HepG2 (cell line): ENCODE measurements around the gene ANKRD35. TPM values are rescaled to one million over a fixed set of nuclear protein-coding genes. Genes with fewer than 3 reads are reported as not detected.

Source experiments
- ATRX ChIP-seq: sonication (generic); formaldehyde crosslinking; IDR thresholded peaks from 2 replicates; pipeline ENCODE4 v1.4.0; 2020; ENCODE audit warnings: missing genetic modification reagents, borderline replicate concordance
- FUBP1 ChIP-seq: sonication (generic); formaldehyde crosslinking; IDR thresholded peaks from 2 replicates; pipeline ENCODE4 v1.5.1; 2020; ENCODE audit warnings: missing genetic modification reagents, mild to moderate bottlenecking, borderline replicate concordance
- GLI4 ChIP-seq: sonication (generic); formaldehyde crosslinking; IDR thresholded peaks from 2 replicates; pipeline ENCODE4 v1.5.1; 2020; ENCODE audit warnings: missing genetic modification reagents, mild to moderate bottlenecking, moderate library complexity, borderline replicate concordance
- HMGA1 ChIP-seq: sonication (generic); formaldehyde crosslinking; conservative IDR thresholded peaks from 2 replicates; pipeline ENCODE4 v1.4.0; 2020; ENCODE audit warnings: missing genetic modification reagents
- JUN ChIP-seq: sonication (generic); formaldehyde crosslinking; IDR thresholded peaks from 2 replicates; pipeline ENCODE4 v1.4.0; 2020; ENCODE audit warnings: mild to moderate bottlenecking, missing genetic modification reagents
- KAT2B ChIP-seq: fragments of 150-350 bp; IDR thresholded peaks from 2 replicates; pipeline ENCODE4 v1.6.1; 2014; ENCODE audit warnings: low read depth, low read length, borderline replicate concordance
- KDM5B ChIP-seq: sonication (generic); formaldehyde crosslinking; IDR thresholded peaks from 2 replicates; pipeline ENCODE4 v1.4.0; 2020; ENCODE audit warnings: missing genetic modification reagents, mild to moderate bottlenecking, borderline replicate concordance
- MED8 ChIP-seq: sonication (generic); formaldehyde crosslinking; IDR thresholded peaks from 2 replicates; pipeline ENCODE4 v1.8.1; 2023; ENCODE audit warnings: mild to moderate bottlenecking, missing genetic modification reagents; ENCODE audit not compliant: insufficient replicate concordance
- MEIS1 ChIP-seq: sonication (generic); formaldehyde crosslinking; IDR thresholded peaks from 2 replicates; pipeline ENCODE4 v1.9.0; 2021; ENCODE audit warnings: mild to moderate bottlenecking, missing genetic modification reagents, moderate library complexity, borderline replicate concordance
- NBN ChIP-seq: fragments of 450-650 bp; conservative IDR thresholded peaks from 2 replicates; pipeline ENCODE4 v1.6.1; 2017
- NR2F6 ChIP-seq, 2 experiments: IDR thresholded peaks; 2 replicates each; pipeline ENCODE4 v1.6.1; 2016; ENCODE audit warnings: antibody characterized with exemption in 1 of 2, mild to moderate bottlenecking in 1 of 2
- POLR2G ChIP-seq: fragments of 200-400 bp; formaldehyde crosslinking; IDR thresholded peaks from 2 replicates; pipeline ENCODE4 v1.6.1; 2018; ENCODE audit warnings: mild to moderate bottlenecking, low read depth, low read length, moderate library complexity
- PPARG ChIP-seq: conservative IDR thresholded peaks from 2 replicates; pipeline ENCODE4 v1.6.1; 2016; ENCODE audit warnings: missing biosample characterization, missing genetic modification reagents
- RFX1 ChIP-seq: fragments of 450-650 bp; IDR thresholded peaks from 2 replicates; pipeline ENCODE4 v1.6.1; 2017
- SALL1 ChIP-seq: sonication (generic); formaldehyde crosslinking; IDR thresholded peaks from 2 replicates; pipeline ENCODE4 v1.8.0; 2022; ENCODE audit warnings: mild to moderate bottlenecking, missing genetic modification reagents
- TSC22D2 ChIP-seq: sonication (generic); formaldehyde crosslinking; IDR thresholded peaks from 2 replicates; pipeline ENCODE4 v1.5.1; 2020; ENCODE audit warnings: missing genetic modification reagents, mild to moderate bottlenecking, borderline replicate concordance
- ZBTB7A ChIP-seq: sonication (generic); formaldehyde crosslinking; IDR thresholded peaks from 2 replicates; pipeline ENCODE4 v1.8.0; 2022; ENCODE audit warnings: mild to moderate bottlenecking, missing genetic modification reagents
- ZFP41 ChIP-seq: sonication (generic); formaldehyde crosslinking; IDR thresholded peaks from 2 replicates; pipeline ENCODE4 v1.4.0; 2020; ENCODE audit warnings: mild to moderate bottlenecking, missing genetic modification reagents, borderline replicate concordance
- ZNF205 ChIP-seq: IDR thresholded peaks from 2 replicates; pipeline ENCODE4 v1.6.1; 2018; ENCODE audit warnings: missing biosample characterization, missing genetic modification reagents
- ZNF329 ChIP-seq: sonication (generic); formaldehyde crosslinking; IDR thresholded peaks from 2 replicates; pipeline ENCODE4 v1.9.0; 2021; ENCODE audit warnings: low read depth, mild to moderate bottlenecking, missing genetic modification reagents
- ZNF431 ChIP-seq: sonication (generic); formaldehyde crosslinking; IDR thresholded peaks from 2 replicates; pipeline ENCODE4 v1.9.0; 2022; ENCODE audit warnings: missing genetic modification reagents, low read depth, mild to moderate bottlenecking, borderline replicate concordance
- ZNF709 ChIP-seq: sonication (generic); formaldehyde crosslinking; IDR thresholded peaks from 2 replicates; pipeline ENCODE4 v1.5.0; 2020; ENCODE audit warnings: mild to moderate bottlenecking, missing genetic modification reagents
- ZNF770 ChIP-seq: sonication (generic); formaldehyde crosslinking; IDR thresholded peaks from 2 replicates; pipeline ENCODE4 v1.5.0; 2020; ENCODE audit warnings: mild to moderate bottlenecking, missing genetic modification reagents
- ZNF772 ChIP-seq: sonication (generic); formaldehyde crosslinking; IDR thresholded peaks from 2 replicates; pipeline ENCODE4 v1.5.0; 2020; ENCODE audit warnings: mild to moderate bottlenecking, missing genetic modification reagents
- ZNF773 ChIP-seq: sonication (generic); formaldehyde crosslinking; IDR thresholded peaks from 2 replicates; pipeline ENCODE4 v1.4.0; 2020; ENCODE audit warnings: missing genetic modification reagents, borderline replicate concordance
- ZNF850 ChIP-seq: sonication (generic); formaldehyde crosslinking; conservative IDR thresholded peaks from 2 replicates; pipeline ENCODE4 v1.9.0; 2021; ENCODE audit warnings: mild to moderate bottlenecking, missing genetic modification reagents
- ZNF879 ChIP-seq: sonication (generic); formaldehyde crosslinking; IDR thresholded peaks from 2 replicates; pipeline ENCODE4 v1.8.1; 2023; ENCODE audit warnings: missing genetic modification reagents
- ZSCAN25 ChIP-seq: sonication (generic); formaldehyde crosslinking; IDR thresholded peaks from 2 replicates; pipeline ENCODE4 v1.8.0; 2022; ENCODE audit warnings: mild to moderate bottlenecking, missing genetic modification reagents
- polyA plus RNA-seq, 8 experiments: library from polyadenylated mRNA; depleted of rRNA in 3 of 8; stranded (reverse) in 7 of 8; unstranded in 1 of 8; fragments of >200 nt; fragmentation: Illumina TruSeq in 4 of 8; extraction: Trizol in 4 of 8; gene quantifications; 2 replicates each; pipeline versions ENCODE4 v1.2.1 to v1.2.3, GENCODE V29; 2011 to 2016; ENCODE audit warnings: low read depth in 4 of 8, missing spikeins in 1 of 8, mixed read lengths in 1 of 8; ENCODE audit not compliant: insufficient read depth in 1 of 8
- total RNA-seq, 5 experiments: library from RNA; depleted of rRNA; stranded (reverse); fragments of >200 nt; fragmentation: Illumina TruSeq; extraction: Trizol; gene quantifications; 2 replicates each; pipeline ENCODE4 v1.2.3, GENCODE V29; 2016; ENCODE audit warnings: low read depth in 1 of 5

ANKRD35 gene
- total and polyA plus RNA-seq, 2 of the 13 experiments (the other 11 are each of a cell fraction or from before 2014, with no cell fraction given), result 0.02 TPM; not detected in 1

- TF ChIP-seq POLR2G (peak; percentile 66), ZNF205 (CRISPR knock-in tag) (no peak), KDM5B (peak; percentile 41; the same call in 1 of the 2 replicates), JUN (CRISPR knock-in tag) (0 out of 2 replicates have a peak, but pooled peaks have one; percentile 47), NBN (no peak), MEIS1 (no peak; the same call in 1 of the 2 replicates), RFX1 (no peak), NR2F6 (IDR thresholded peaks at IDR 0.05) (peak; percentile 61; the same call in 1 of the 2 replicates), NR2F6 (CRISPR knock-in tag; IDR thresholded peaks at IDR 0.05) (peak; percentile 9; the same call in 1 of the 2 replicates), ZBTB7A (CRISPR knock-in tag) (no peak), ZSCAN25 (CRISPR knock-in tag) (peak; percentile 31; the same call in 1 of the 2 replicates), FUBP1 (no peak), MED8 (CRISPR knock-in tag) (no peak), ATRX (CRISPR knock-in tag) (no peak), ZNF773 (CRISPR knock-in tag) (no peak), TSC22D2 (CRISPR knock-in tag) (no peak), PPARG (CRISPR knock-in tag) (no peak), ZNF772 (CRISPR knock-in tag) (0 out of 2 replicates have a peak, but pooled peaks have one; percentile 47), ZFP41 (CRISPR knock-in tag) (no peak), HMGA1 (CRISPR knock-in tag) (no peak), ZNF770 (CRISPR knock-in tag) (peak; percentile 44), ZNF879 (CRISPR knock-in tag) (no peak), KAT2B (no peak), ZNF709 (CRISPR knock-in tag) (no peak), ZNF431 (CRISPR knock-in tag) (no peak), ZNF329 (CRISPR knock-in tag) (no peak), ZNF850 (CRISPR knock-in tag) (no peak), GLI4 (CRISPR knock-in tag) (peak; percentile 82; the same call in 1 of the 2 replicates), SALL1 (CRISPR knock-in tag) (peak; percentile 55)
These were observed 32.7 kb upstream of the ANKRD35 start, which contains the start of gene PEX11B (continued) for GRCh38 chr1:145918144-145918991.
